Prostate gland (tissue), 2 donors: ENCODE data around the gene TPSB2. TPM values are rescaled to one million over a fixed set of nuclear protein-coding genes. Genes with fewer than 3 reads are reported as not detected.

ENCODE experiments used
- DNase-seq: peaks from one replicate; pipeline ENCODE4 v3.0.0-alpha.2; 2019; ENCODE audit warnings: low spot score
- H3K27ac ChIP-seq, 2 donors: fragments of 200-600 bp; sonication (generic); 2 replicates each; pipeline ENCODE4 v1.5.1; 2017 to 2019
- H3K27me3 ChIP-seq: fragments of 200-600 bp; sonication (generic); replicated peaks from 2 replicates; pipeline ENCODE4 v1.5.1; 2019; ENCODE audit not compliant: insufficient read depth
- H3K36me3 ChIP-seq, 2 donors: fragments of 200-600 bp; sonication (generic); 1 replicate in 1 of 2; 2 replicates in 1 of 2; pipeline versions ENCODE4 v1.5.1 to v1.8.1; 2017 to 2019
- H3K4me1 ChIP-seq: fragments of 200-600 bp; sonication (generic); replicated peaks from 2 replicates; pipeline ENCODE4 v1.5.1; 2019
- H3K4me3 ChIP-seq, 2 donors: fragments of 200-600 bp; sonication (generic); 2 replicates each; pipeline ENCODE4 v1.5.1; 2017 to 2019
- H3K9me3 ChIP-seq: fragments of 200-600 bp; sonication (generic); 2 replicates; pipeline ENCODE4 v1.5.1; 2017
- CTCF ChIP-seq, 4 experiments: fragments of 200-600 bp in 2 of 4; fragments of 450-650 bp in 2 of 4; sonication (generic) in 2 of 4; IDR thresholded peaks; 1 replicate in 3 of 4; 2 replicates in 1 of 4; pipeline ENCODE4 v1.5.1; 2016 to 2019; ENCODE audit warnings: antibody characterized with exemption in 4 of 4, mild to moderate bottlenecking in 2 of 4, moderate library complexity in 2 of 4
- POLR2A ChIP-seq: fragments of 450-650 bp; IDR thresholded peaks from one replicate; pipeline ENCODE4 v1.6.1; 2016; ENCODE audit warnings: antibody characterized with exemption, mild to moderate bottlenecking
- POLR2AphosphoS5 ChIP-seq: sonication (generic); formaldehyde crosslinking; IDR thresholded peaks from one replicate; pipeline ENCODE4 v1.6.1; 2017; ENCODE audit warnings: antibody characterized with exemption
- WGBS: methylation state at CpG from one replicate; pipeline ENCODE4 v1.1.5; 2018; 5-methylcytosine and 5-hydroxymethylcytosine counted together
- intact Hi-C: fragments of 100-400 bp; cut with DNase I; formaldehyde crosslinking; loops from one replicate; pipeline ENCODE4 v1.14.2; 2022
- total RNA-seq, 2 donors: library from RNA; depleted of rRNA; stranded (reverse); fragments of >200 nt; gene quantifications; one replicate each; pipeline ENCODE4 v1.1.0, GENCODE V29; 2016

The TPSB2 gene
- total RNA-seq, 2 donors from 2014 or later, result 31.8 to 78.7 TPM

GRCh38 chr16:1212616-1213194 lies 17.3 kb downstream of the TPSB2 start:
- no peaks in the 10 kb centered on the region for H3K27me3 ChIP-seq

DNA sequence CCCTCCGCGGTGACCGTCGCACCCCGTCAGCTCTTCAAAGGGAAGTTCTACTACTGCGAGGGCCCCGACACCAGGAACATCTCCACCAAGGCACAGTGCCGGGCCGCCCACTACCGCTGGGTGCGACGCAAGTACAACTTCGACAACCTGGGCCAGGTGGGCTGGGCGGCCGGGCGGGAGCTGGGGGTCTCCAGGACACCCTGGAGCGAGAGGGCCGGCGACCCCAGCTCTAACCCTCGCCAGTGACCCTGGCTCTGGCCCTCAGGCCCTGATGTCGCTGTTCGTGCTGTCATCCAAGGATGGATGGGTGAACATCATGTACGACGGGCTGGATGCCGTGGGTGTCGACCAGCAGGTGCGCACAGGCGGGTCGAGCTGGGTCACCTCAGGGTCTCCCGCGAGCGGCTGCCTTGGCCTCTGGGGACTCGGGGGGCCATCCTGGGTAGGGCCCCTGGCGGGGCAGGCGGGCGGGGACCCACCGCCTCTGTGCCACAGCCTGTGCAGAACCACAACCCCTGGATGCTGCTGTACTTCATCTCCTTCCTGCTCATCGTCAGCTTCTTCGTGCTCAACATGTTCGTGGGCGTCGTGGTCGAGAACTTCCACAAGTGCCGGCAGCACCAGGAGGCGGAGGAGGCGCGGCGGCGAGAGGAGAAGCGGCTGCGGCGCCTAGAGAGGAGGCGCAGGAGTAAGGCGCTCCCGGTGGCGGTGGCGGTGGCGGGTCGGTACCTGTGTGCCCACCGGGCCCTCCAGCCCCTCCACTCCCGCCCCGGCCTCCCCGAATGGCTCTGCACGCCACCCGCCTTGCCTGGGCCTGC lies 18.3 kb downstream of the TPSB2 start:
- Histone ChIP-seq H3K36me3 (no peaks in the 10 kb centered on the region), H3K27me3 (no peaks in the 10 kb centered on the region), H3K4me1 (no peaks in the 10 kb centered on the region), H3K4me3 (no peak overlapping the region), H3K9me3 (no peaks in the 10 kb centered on the region), H3K27ac (no peak overlapping the region)
- no peak for DNase-seq
- intact Hi-C loops, result loop anchor here (10.0 kb wide), 1 partner anchor 553 kb away; no protein-coding TSS in a partner anchor
- 94% methylated on average over 56 of the region's 65 CpGs for WGBS
- TF ChIP-seq POLR2AphosphoS5 (no peak), POLR2A (no peak), CTCF (IDR thresholded peaks at IDR 0.05) (no peak)

More at GRCh38 chr16:1212616-1213194, 17.3 kb downstream of the TPSB2 start:
- Histone ChIP-seq H3K27ac (no peak overlapping the region), H3K4me1 (no peaks in the 10 kb centered on the region), H3K36me3 (no peaks in the 10 kb centered on the region), H3K4me3 (no peak overlapping the region), H3K9me3 (no peaks in the 10 kb centered on the region)
- TF ChIP-seq POLR2A (no peak), CTCF (IDR thresholded peaks at IDR 0.05) (no peak), POLR2AphosphoS5 (no peak)
- no peak for DNase-seq
- intact Hi-C loops, result loop anchor here (10.0 kb wide), 1 partner anchor 552 kb away; no protein-coding TSS in a partner anchor
- WGBS, result 88% methylated on average over 15 of the region's 40 CpGs

- no peaks in the 10 kb centered on the region for H3K27me3 ChIP-seq
- WGBS, result 85% methylated on average over 23 of the region's 23 CpGs
- no peaks in the 10 kb centered on the region for H3K36me3 ChIP-seq
- H3K4me3 ChIP-seq, result no peak overlapping the region
- no peaks in the 10 kb centered on the region for H3K9me3 ChIP-seq
- no peak for TF ChIP-seq CTCF (IDR thresholded peaks at IDR 0.05)
- TF ChIP-seq POLR2AphosphoS5, result no peak
- no peak for TF ChIP-seq POLR2A
- no peak overlapping the region for H3K27ac ChIP-seq
- no peaks in the 10 kb centered on the region for H3K4me1 ChIP-seq
- no peak for DNase-seq
- intact Hi-C loops, result loop anchor here (10.0 kb wide), 1 partner anchor 554 kb away; no protein-coding TSS in a partner anchor
Measured at GRCh38 chr16:1210461-1210860, 19.5 kb downstream of the TPSB2 start.

DNA sequence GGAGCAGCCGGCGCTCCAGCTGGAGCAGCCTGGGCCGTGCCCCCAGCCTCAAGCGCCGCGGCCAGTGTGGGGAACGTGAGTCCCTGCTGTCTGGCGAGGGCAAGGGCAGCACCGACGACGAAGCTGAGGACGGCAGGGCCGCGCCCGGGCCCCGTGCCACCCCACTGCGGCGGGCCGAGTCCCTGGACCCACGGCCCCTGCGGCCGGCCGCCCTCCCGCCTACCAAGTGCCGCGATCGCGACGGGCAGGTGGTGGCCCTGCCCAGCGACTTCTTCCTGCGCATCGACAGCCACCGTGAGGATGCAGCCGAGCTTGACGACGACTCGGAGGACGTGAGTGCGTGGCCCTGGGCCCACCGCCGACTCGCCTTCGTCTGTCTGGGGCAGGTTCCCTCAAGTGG lies 20.9 kb downstream of the TPSB2 start:
- intact Hi-C loops, result no loop called here
- no peaks in the 10 kb centered on the region for H3K27me3 ChIP-seq
- WGBS, result 93% methylated on average over 39 of the region's 43 CpGs
- H3K36me3 ChIP-seq, result no peaks in the 10 kb centered on the region
- H3K9me3 ChIP-seq, result no peaks in the 10 kb centered on the region
- no peaks in the 10 kb centered on the region for H3K4me1 ChIP-seq
- TF ChIP-seq POLR2AphosphoS5 (no peak), CTCF (IDR thresholded peaks at IDR 0.05) (no peak), POLR2A (no peak)
- no peak overlapping the region for H3K4me3 ChIP-seq
- H3K27ac ChIP-seq, result no peak overlapping the region
- DNase-seq, result no peak
